HG03060 (cell line): Measurements from ENCODE around the gene CDK4.
"Not testable (repeated sequence)": the region's sequence is repeated elsewhere in the genome, so short reads cannot be mapped to it uniquely, and the experiment has no call there.

ENCODE experiments used
- ATAC-seq: cut with Tn5 transposase; IDR thresholded peaks from one replicate; pipeline ENCODE4 v1.9.1; 2021; ENCODE audit warnings: low read depth, moderate number of reproducible peaks; ENCODE audit not compliant: unreplicated experiment

The CDK4 gene

GRCh38 chr12:57727758-57728395 is 24.2 kb downstream of the CDK4 start:
- ATAC-seq: no peak

DNA sequence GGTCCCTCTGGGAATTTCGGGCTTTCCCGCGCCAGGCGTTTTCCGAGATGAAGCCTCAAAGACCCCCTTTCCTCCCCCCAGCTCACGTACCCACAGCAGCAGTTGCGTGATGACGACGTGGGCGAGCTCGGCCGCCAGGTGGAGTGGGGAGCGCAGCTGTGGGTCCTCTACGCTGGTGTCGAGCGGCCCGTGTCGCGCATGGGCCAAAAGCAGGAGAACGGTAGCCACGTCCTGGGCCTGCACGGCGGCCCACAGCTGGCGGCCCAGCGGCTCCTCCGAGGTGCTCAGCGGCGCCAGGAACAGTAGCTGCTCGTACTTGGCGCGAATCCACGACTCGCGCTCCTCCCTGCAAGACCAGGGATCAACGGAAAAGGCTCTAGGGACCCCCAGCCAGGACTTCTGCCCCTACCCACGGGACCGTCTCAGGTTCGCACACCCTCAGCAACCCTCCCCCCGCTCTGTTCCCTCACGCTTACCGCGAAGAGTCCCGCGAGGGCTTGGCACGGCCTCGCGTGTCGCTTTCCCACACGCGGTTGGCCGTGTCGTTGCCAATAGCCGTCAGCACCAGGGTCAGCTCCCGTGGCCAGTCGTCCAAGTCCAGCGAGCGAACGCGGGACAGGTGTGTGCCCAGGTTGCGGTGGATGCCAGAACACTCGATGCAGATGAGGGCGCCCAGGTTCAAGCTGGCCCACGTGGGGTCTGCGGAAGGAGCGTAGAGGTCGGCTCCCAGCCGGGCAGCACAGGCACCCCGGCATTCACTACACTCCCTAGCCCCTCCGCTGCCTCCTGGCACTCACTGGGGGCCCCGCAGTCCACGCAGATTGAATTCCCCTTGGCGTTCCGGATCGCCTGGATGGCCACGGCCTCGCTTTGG is 25.0 kb downstream of the CDK4 start:
- ATAC-seq: no peak

- no peak for ATAC-seq
Measured at GRCh38 chr12:57726151-57726883, 25.8 kb downstream of the CDK4 start.

DNA sequence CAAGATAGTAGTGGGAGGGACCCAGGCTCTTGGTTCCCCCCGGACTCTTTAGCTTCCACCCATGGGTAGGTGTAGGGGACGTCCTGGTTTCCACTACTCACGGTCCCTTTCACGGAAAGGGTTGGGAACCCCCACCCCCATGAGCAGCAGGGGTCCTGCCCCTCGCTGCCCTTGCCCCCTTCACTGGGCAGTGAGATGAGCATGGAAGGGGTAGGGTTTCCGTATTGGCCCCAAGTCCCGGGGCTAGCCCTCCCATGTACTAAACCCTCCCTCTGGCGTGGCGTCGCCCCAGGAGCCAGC is 26.3 kb downstream of the CDK4 start:
- no peak for ATAC-seq

- ATAC-seq: no peak
Measured at GRCh38 chr12:57724936-57725740, 27.0 kb downstream of the CDK4 start.

- no peak for ATAC-seq
Measured at GRCh38 chr12:57724003-57724935, 27.8 kb downstream of the CDK4 start.

DNA sequence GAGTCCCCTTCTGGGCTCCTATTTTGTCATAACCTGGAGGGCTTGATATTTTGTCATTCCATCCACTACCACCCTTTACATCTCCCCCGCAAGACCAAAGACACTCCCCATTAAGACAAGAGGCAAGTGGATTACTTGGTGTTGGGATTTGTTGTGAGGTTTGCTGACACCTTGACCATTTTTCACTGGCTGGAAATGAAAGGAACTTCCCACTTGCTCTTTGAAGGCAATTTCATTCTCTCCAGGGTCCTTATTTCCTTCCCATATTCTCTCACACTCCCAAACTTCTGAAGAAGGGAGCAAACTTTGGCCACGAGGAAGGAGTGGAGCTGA is 28.5 kb downstream of the CDK4 start:
- ATAC-seq: no peak

DNA sequence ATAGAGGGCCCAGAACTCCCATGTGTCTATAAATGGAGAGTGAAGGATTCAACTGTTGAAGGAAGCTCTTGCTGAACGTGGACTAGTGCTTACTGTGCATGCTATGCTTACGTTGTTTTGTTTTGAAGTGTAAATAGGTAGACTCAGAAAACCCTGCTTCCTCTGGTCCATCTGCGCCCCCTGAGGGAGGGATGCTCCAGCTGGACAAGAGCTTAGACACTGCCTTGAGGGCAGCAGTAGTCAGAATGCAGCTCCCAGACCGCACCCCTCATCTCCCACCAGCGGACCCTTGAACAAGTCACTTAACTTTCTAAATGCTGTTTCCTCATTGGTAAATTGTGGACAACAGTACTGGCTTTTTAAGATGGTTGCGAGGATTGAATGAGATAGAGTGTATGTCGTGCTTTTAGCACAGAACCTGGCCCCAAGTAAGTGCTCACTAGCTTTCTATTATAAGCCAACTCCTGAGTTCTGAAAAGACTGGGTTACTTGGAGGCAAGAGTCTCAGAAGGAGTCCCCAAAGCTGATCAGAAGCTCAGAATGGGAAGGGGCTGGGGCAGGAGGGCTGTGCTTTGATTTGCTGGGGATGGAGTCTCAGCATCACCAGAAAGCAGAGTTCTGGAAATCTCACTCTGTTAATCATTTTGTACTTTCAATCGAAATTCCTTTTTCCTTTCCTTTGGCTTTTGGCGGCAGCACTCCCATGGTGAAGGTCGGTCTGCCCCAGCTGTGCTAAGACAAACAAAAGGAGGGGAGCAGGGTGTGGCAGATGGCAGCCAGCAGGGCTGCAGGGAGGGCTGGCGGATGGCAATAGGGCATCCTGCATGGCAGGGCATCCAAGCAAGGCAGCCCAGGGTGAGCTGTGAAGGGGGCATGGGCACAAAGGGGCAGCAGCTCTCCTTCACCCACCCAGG is 29.1 kb downstream of the CDK4 start:
- ATAC-seq: no peak

GRCh38 chr12:57721846-57722608 is 30.1 kb downstream of the CDK4 start:
- not testable (repeated sequence) for ATAC-seq

- ATAC-seq: no peak
Measured at GRCh38 chr12:57720606-57721595, 31.2 kb downstream of the CDK4 start.

GRCh38 chr12:57719777-57720605 is 32.1 kb downstream of the CDK4 start:
- ATAC-seq: no peak

GRCh38 chr12:57718641-57719528 is 33.2 kb downstream of the CDK4 start:
- ATAC-seq: no peak

GRCh38 chr12:57717846-57718640 is 34.1 kb downstream of the CDK4 start:
- no peak for ATAC-seq

- ATAC-seq: no peak
Measured at GRCh38 chr12:57717131-57717530, 35.0 kb downstream of the CDK4 start.
